HG03520 (cell line): ENCODE results near the gene VPS9D1.
A peak's percentile ranks its signal among the peaks of the same experiment; 100 is the strongest.
"Not testable (repeated sequence)": the region's sequence is repeated elsewhere in the genome, so short reads cannot be mapped to it uniquely, and the experiment has no call there.

Experiments used
- ATAC-seq: cut with Tn5 transposase; IDR thresholded peaks from one replicate; pipeline ENCODE4 v1.9.1; 2021; ENCODE audit warnings: mild to moderate bottlenecking, moderate library complexity; ENCODE audit not compliant: unreplicated experiment

Gene VPS9D1

DNA sequence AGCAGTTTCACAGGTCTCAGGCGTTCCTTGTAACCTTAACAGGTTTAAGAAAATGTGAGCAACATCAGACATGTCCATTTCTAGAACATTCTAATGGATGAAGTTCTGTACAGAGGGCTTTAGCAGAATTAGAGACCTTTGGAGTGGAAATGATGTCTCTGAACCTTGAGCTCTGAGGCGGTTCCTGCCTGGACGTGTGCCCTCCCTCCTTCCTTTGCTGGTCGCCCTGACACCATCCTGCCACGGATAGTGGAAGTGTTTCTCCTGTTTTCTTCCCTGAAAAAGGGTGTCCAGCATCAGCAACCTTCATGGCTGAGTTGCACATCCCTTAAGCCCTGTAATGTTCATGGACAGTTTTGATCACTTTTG, 51.9 kb downstream of the VPS9D1 start:
- no peak for ATAC-seq

DNA sequence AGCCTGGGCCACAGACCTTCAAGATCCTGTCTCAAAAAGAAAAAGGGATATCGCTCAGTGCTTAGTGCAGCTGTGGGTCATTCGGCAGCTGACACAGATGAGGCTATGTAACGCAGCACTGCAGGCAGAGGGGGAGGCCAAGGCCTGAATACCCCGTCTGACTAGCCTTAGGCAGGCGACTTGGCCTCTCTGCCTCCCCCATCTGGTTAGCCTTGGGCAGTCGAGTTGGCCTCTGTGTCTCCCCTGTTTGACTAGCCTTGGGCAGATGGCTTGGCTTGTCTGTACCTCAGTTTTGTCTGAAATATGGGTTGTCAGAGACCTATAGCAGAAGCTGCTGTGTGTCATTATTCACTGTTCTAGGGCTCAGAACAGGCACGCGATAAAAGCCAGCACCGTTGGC, 53.1 kb downstream of the VPS9D1 start:
- no peak for ATAC-seq

DNA sequence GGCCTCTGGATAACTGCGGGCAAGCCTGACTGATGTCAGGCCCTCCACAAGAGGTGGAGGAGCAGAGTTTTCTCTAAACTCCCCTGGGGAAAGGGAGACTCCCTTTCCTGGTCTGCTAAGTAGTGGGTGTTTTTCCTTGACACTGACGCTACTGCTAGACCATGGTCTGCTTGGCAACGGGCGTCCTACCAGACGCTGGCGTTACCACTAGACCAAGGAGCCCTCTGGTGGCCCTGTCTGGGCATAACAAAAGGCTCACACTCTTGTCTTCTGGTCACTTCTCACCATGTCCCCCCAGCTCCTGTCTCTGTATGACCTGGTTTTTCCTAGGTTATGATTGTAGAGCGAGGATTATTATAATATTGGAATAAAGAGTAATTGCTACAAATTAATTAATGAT, 53.7 kb downstream of the VPS9D1 start:
- not testable (repeated sequence) for ATAC-seq

DNA sequence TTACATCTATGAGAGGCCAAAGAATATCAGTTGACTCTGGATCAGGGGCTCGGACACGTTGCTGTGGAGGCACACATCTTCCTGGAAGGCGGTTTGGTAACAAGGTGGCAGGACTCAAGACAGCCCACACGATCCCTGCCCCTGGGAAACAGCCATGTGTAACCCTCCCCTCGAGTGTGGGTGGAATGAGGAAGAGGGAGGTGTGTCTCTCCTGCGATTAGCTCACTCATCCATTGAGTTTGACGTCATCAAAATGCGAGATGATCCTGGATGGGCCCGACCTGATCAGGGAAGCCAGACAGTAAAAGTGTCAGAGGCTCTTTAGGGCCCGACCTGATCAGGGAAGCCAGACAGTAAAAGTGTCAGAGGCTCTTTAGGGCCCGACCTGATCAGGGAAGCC, 56.5 kb downstream of the VPS9D1 start:
- ATAC-seq: not testable (repeated sequence)

- no peak for ATAC-seq
Observed at GRCh38 chr16:89661215-89661614, 59.5 kb downstream of the VPS9D1 start.

GRCh38 chr16:89660146-89660545, 60.6 kb downstream of the VPS9D1 start:
- ATAC-seq: no peak

DNA sequence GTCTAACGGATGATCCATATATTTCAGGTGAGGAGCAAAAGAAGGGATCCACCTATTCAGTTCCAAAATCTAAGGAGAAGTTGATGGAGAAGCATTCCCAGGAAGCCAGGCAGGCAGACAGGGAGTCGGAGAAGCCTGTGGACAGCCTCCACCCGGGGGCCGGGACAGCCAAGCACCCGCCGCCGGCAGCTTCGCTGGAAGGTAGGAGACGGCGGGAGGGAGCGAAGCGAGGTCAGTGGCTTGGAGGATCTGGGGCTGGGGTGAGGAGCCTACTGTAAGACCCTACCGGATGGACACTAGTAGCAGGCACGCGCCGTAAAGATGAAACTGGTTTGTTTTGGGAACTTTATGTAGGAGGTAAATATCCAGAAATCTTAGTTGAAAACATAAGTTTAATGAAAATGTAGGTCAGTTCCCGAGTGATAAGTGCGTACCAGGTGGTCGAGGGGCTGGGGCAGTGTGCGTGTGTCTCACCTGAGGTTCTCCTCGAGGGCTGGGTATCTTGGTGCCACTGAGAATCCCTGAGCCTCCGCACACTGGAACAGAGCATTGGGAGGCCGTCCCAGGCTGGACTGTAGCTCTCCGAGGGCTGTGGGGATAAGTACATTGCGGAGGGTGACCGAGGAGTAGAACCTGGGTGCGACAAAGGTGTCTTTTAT, 62.3 kb downstream of the VPS9D1 start:
- ATAC-seq: no peak

GRCh38 chr16:89657442-89658220, 63.1 kb downstream of the VPS9D1 start, which contains the start of the genes CHMP1A and SPATA33:
CHMP1A (minus strand) TSS chr16:89657708; CDS start chr16:89657588, 120 bp downstream.
SPATA33 (plus strand) TSS chr16:89657836; CDS start chr16:89657912, 76 bp downstream.
- ATAC-seq: peak; percentile 91
